ENCODE results near the gene GP1BA.
"Not testable (repeated sequence)": the region's sequence is repeated elsewhere in the genome, so short reads cannot be mapped to it uniquely, and the experiment has no call there.

GP1BA gene

DNA sequence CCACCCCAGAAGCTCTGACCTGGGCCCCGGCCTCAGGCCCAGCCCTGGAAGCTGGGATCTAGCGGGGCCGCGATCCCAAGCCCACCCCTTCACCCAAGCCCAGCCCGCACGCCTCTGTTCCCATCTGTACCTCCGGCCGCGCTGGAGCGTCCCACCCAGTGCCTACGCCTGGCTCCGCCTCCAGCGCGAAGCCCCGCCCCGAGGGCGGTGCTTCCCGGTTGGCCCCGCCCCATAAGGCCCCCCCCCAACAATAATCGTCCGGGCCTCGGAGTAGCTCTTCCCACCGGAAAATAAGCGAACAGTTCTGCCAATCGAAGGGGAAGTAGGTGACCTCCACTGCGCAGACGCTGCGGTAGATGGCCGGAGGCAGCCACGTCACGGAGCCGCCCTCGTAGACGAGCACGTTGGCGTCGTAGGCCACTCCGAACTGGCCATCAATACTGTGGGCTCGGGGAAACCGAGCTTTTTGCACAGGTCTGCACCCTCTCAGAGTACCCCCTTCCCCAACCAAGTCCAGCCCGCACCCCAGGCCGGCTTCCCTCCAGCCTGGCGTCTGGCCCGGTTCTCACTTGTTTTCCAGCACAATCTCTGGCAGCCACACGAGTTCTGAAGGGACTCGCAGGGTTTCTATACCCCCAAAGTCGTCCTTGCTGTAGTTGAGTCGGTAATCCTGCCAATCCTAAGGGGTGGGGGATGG, 30.3 kb upstream of the GP1BA start:
- DNase-seq (ENCODE audit: low spot score), result no peak

DNA sequence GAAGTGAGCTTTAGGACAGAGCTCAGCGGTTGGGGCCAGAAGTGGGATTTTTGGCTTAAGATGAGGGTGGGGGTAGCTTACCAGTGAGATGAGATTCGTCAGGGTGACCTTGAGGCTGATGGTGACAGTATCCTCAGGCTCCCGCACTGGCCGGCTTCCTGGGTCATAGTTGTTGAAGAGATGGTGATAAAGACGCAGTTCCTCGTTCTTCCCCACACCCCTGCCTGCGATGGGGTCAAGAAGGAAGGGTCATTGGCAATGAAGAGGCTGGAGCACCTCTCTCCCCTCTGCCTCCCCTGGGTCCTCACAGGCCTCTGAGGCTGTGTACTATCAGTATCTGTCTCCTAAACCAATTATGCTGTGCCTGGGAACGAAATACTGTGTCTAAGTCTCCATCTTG, 29.5 kb upstream of the GP1BA start:
- no peak for DNase-seq (ENCODE audit: low spot score)

DNA sequence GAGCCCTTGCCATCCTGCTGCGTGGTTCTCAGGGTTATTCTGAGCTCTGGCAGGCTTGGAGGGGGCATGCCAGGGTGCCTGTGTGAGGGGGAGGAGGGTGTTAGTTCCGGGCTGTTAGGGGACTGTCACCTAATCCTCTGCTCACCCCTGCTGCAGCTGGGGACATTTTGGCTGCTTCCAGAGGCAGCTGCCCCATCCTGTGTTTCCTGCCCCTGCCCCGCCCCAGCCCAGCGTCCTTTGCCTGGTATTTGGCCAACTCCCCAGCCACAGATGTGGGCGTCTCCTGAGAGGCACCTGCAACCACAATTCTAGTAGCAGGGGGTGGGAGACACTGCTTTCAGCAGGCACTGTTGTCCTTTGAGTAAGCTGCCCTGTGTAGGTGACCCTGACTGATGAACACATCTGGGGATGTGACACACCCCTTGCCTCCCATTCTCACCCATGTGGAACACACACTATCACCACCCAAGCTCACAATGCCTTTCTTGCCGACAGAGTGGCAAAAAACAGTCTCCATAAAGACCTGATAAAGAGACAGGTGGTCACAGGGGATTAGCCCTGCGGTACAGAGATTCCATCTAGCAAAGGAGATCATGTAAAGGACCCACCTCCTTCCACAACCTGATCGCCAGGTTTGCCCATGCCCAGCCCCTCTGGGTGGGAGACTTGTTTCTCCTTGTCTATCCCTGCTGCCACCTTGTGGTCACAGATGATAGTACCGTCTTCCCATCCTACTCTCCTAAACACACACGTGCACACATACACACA, 28.8 kb upstream of the GP1BA start, which contains the start of gene CHRNE:
TSS of gene CHRNE (minus strand) at position 48 of the 768 bp plus-strand sequence. CDS start at position 13, 35 bp downstream.
- peak; percentile 78 for DNase-seq (ENCODE audit: low spot score)

DNA sequence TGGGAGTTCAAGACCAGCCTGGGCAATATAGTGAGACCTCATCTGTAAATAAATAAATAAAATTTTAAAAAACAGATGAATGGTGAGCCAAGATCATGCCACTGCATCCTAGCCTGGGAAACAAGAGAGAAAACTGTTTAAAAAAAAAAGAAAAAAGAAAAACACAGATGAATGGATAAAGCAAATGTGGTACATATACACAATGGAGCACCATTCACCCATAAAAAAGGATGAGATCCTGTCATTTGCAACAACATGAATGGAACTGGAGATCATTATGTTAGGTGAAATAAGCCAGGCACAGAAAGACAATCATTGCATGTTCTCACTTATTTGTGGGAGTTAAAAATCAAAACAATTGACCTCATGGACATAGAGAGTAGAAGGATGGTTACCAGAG, 25.4 kb upstream of the GP1BA start:
- not testable (repeated sequence) for DNase-seq (ENCODE audit: low spot score)

DNA sequence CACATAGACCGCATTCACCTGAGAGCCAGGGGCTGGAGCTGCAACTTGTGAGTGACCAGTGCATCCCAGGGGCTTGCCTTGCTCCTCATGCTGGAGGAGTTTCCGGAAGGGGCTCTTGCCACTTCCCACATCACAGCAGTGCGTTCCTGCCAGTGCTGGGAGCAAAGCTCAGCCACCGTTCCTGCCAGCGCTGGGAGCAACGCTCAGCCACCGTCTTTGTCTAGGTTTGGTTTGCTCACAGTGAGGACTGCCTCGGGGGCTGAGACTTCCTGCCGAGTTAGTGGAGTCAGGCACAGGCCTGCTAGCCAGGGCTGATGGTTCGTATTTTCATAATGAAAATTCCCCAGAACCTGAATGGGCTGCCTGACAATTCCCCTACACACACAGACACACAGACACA, 23.8 kb upstream of the GP1BA start:
- no peak for DNase-seq (ENCODE audit: low spot score)

DNA sequence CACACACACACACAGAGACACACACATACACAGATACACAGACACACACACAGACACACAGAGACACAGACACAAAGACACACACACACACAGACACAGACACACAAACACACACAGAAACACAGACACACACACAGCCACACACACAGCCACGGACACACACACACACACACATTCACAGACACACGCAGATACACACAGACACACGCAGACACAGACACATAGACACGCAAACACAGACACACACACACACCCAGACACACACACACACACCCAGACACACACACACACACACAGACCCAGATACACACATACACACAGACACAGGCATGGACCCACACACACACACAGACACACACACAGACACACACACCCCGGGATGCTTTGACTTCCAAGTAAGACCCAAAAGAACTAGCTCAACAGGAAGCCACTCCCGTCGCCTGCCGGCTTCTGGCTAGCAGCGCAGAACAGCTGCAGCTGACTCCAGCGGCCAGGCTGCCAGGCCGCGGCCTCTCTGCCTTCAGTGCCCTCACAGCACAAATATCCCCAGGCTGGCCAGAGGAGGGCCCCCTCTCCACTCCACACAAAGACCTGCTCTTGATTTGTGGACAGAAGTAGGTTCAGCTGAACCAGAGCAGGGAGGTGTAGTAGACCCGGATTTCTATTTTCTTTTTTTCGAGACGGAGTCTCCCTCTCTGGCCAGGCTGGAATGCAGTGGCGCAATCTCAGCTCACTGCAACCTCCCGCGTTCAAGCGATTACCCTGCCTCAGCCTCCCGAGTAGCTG, 23.2 kb upstream of the GP1BA start:
- peak; percentile 40 for DNase-seq (ENCODE audit: low spot score)

DNA sequence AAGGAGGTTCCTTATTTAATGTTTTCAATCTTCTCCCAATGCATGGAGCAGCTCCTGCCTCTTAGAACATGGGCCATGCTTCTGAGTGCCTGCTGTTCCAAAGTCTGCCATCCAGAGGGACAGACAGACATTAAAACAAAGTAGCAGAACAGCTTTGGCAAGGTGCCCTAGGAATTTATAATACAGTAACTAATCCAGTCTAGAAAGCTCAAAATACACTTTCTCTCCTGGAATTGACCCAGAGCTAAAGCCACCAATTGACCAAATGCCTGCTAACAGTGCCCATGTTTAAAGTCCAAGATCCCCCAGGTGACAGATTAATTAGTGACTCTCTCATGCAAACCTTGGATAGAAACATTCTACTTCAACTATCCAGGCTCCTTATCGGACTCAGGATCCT, 18.1 kb upstream of the GP1BA start:
- DNase-seq (ENCODE audit: low spot score), result peak; percentile 24

DNA sequence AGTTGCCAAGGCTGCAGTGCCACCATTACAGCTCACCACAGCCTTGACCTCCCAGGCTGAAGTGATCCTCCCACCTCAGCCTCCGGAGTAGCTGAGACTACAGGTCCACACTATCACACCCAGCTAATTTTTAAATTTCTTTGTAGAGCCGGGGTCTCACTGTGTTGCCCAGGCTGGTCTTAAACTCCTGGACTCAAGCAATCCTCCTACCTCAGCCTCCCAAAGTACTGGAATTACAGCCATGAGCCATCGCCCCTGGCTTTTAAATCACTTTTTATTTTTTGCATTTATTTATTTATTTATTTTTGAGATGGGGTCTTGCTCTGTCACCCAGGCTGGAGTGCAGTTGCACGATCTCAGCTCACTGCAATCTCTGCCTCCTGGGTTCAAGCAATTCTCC, 17.5 kb upstream of the GP1BA start:
- DNase-seq (ENCODE audit: low spot score), result not testable (repeated sequence)

DNA sequence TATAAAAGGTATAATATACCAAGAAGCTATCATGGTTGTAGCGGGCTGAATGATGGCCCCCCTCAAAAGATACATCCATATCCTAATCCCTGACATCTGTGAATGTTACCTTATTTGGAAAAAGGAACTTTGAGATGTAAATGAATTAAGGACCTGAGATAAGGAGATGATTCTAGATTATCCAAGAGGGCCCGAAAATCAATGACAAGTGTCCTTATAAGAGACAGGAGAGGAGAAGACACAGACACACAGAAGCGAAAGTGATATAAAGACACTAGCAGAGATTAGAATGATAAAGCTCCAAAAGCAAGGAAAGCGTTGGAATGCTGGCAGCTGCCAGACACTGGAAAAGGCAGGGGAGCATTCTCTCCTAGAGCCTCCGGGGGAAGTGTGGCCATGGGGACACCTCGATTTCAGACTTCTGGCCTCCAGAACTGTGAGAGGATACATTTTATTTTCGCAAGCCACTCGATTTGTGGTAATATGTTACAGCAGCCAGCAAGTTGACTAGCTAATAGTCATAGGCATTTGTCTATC, 12.5 kb upstream of the GP1BA start:
- DNase-seq (ENCODE audit: low spot score), result no peak

DNA sequence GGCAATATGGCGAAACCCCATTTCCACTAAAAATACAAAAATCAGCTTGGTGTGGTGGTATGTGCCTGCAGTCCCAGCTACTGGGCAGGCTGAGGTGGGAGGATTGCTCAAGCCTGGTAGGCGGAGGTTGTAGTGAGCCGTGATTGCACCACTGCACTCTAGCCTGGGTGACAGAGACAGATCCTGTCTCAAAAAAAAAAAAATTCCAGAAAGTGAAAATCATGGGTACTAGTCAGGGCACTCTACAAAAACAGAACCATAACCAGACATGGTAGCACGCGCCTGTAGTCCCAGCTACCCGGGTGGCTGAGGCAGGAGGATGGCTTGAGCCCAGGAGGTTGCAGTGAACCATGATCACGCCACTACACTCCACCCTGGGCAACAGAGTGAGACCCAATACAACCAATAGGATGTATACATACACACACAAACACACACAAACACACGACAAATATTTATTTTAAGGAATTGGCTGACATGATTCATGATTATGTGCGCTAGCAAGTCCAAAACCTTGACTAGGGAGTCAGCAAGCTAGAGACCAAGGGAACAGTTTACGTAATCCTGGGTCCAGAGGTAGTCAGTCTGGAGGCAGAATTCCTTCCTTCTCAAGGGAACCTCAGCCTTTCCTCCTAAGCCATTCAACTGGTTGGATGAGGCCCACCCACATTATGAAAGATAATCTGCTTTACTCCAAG, 11.6 kb upstream of the GP1BA start:
- no peak for DNase-seq (ENCODE audit: low spot score)

DNA sequence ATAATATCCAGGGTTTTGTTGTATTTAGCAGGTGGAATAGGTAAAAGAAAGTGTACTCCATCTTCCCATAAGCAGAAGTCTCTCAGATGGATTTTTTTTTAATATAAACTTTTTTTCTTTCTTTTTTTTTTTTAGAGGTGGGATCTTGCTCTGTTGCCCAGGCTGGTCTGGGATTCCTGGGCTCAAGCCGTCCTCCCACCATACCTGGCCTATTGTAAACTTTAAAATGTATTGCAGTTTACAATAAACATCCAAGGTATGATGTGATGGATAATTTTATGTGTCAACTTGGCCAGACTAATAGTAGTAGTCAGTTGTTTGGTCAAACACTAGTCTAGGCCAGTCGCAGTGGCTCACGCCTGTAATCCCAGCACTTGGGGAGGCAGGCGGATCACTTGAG, 10.8 kb upstream of the GP1BA start:
- DNase-seq (ENCODE audit: low spot score), result no peak

DNA sequence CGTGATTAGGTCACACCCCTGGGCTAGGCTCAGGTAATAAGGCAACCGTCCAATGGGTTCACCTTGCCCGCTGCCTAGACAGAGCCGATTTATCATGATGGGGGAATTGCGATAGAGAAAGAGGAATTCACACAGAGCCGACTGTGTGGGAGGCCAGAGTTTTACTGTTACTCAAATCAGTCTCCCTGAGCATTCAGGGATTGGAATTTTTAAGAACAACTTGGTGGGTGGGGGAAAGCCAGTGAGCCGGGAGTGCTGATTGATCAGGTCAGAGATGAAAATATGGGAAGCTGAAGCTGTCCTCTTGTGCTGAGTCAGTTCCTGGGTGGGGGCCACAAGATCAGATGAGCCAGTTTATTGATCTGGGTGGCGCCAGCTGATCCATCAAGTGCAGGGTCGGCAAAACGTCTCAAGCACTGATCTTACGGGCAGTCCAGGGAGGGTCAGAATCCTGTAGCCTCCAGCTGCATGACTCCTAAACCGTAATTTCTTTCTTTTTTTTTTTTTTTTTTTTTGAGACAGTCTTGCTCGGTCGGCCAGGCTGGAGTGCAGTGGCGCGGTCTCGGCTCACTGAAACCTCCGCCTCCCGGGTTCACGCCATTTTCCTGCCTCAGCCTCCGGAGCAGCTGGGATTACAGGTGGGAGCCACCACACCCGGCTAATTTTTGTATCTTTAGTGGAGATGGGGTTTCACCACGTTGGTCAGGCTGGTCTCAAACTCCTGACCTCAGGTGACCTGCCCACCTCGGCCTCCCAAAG, 5.3 kb upstream of the GP1BA start:
- not testable (repeated sequence) for DNase-seq (ENCODE audit: low spot score)

DNA sequence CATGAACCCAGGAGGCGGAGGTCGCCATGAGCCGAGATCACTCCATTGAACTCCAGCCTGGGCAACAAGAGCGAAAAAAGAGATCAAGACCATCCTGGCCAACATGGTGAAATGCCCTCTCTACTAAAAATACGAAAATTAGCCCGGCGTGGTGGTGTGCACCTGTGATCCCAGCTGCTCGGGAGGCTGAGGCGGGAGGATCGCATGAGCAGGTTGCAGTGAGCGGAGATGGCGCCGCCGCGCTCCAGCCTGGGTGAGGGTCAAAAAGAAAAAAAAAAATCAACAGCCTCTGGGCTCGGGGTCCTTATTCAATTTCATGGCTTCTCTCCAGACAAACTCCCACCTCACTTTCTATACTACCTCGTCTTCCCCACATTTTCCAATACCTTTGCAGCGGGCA, 3.2 kb upstream of the GP1BA start:
- no peak for DNase-seq (ENCODE audit: low spot score)

DNA sequence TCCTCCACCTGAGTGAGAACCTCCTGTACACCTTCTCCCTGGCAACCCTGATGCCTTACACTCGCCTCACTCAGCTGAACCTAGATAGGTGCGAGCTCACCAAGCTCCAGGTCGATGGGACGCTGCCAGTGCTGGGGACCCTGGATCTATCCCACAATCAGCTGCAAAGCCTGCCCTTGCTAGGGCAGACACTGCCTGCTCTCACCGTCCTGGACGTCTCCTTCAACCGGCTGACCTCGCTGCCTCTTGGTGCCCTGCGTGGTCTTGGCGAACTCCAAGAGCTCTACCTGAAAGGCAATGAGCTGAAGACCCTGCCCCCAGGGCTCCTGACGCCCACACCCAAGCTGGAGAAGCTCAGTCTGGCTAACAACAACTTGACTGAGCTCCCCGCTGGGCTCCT, 679 bp downstream of the GP1BA start:
- no peak for DNase-seq (ENCODE audit: low spot score)

DNA sequence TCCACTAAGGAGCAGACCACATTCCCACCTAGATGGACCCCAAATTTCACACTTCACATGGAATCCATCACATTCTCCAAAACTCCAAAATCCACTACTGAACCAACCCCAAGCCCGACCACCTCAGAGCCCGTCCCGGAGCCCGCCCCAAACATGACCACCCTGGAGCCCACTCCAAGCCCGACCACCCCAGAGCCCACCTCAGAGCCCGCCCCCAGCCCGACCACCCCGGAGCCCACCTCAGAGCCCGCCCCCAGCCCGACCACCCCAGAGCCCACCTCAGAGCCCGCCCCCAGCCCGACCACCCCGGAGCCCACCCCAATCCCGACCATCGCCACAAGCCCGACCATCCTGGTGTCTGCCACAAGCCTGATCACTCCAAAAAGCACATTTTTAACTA, 1.6 kb downstream of the GP1BA start:
- no peak for DNase-seq (ENCODE audit: low spot score)

DNA sequence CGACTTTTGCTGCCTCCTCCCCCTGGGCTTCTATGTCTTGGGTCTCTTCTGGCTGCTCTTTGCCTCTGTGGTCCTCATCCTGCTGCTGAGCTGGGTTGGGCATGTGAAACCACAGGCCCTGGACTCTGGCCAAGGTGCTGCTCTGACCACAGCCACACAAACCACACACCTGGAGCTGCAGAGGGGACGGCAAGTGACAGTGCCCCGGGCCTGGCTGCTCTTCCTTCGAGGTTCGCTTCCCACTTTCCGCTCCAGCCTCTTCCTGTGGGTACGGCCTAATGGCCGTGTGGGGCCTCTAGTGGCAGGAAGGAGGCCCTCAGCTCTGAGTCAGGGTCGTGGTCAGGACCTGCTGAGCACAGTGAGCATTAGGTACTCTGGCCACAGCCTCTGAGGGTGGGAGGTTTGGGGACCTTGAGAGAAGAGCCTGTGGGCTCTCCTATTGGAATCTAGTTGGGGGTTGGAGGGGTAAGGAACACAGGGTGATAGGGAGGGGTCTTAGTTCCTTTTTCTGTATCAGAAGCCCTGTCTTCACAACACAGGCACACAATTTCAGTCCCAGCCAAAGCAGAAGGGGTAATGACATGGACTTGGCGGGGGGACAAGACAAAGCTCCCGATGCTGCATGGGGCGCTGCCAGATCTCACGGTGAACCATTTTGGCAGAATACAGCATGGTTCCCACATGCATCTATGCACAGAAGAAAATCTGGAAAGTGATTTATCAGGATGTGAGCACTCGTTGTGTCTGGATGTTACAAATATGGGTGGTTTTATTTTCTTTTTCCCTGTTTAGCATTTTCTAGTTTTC, 2.3 kb downstream of the GP1BA start:
- peak; percentile 44 for DNase-seq (ENCODE audit: low spot score)

DNA sequence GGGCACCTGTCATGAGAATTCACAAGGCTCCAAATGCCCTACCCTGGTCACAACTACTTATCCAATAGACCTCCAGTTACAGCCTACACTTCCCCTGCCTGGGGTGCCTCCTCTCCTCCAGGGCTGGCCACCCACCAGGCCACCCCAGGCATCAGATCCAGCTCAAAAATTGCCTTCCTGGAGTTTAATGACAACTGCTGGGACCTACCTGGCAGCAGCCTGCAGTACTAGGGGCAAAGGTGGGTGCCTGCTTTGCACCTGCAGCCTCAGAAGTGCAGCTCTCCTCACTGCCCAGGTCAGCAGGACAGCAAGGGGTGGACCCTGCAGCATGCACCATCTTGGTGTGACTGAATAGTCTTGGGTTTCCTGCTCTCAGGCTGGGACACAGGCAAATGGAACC, 3.6 kb downstream of the GP1BA start:
- no peak for DNase-seq (ENCODE audit: low spot score)

DNA sequence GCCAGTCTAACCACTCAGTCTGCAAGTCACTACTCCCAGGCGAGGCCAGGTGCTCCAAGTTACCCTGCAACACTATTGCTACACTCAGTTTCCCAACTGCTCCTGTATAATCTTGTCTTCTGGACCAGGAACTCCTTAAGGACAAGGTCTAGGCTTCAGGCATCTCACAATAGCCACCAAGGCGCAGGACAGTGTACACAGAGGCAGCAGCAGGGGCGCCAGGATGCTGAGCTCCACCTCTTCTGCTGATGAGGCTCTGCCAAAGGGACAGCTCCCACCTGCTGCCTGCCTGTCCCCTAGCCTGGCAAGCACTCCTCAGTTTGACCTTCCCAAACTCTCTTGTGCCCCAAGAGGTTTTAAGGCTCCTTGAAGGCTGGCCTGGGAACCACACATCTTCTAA, 4.4 kb downstream of the GP1BA start:
- no peak for DNase-seq (ENCODE audit: low spot score)

DNA sequence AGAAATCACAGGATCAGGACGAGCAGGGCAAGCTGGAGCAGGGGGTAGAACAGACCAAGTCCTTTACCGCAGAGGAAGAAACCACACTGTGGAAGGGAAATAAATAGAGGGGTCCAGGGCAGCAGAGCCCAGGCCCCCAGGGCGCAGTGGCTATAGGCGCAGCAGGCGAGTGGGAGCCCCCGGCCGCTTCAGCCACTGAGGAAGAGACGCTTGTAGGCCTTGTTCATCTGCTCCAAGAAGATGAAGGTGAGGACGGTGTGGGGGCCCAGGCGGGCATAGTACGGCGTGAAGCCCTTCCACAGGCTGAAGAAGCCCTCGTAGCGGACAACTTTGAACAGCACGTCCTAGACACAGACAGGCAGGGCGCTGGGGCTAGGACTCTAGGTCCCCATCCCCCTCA, 5.5 kb downstream of the GP1BA start:
- DNase-seq (ENCODE audit: low spot score), result no peak

DNA sequence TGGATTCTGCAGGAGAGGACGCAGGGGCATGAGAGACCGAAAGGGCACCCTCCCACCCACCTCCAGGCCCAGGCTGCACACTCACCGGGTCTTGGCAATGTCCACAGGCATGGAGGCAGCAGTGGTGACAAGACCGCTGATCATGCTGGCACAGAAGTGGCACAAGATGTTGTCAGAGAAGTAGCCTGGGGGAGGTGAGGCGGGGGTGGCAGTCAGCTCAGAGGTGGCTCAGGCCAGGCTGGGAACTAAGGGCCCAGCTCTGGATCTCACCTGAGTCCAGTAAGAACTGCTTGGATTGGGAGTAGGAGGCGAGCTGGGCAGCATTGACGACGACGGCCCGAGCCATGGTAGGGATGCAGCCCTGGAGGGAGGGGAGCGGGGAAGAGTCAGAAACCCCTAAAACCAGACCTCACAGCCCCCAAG, 6.0 kb downstream of the GP1BA start:
- no peak for DNase-seq (ENCODE audit: low spot score)
